H1 (cell line): ENCODE data around the gene PCDHGB6. TPM values are rescaled to one million over a fixed set of nuclear protein-coding genes. Genes with fewer than 3 reads are reported as not detected.

ENCODE experiments used
- CTCF ChIA-PET: fragments of 300-600 bp; sonication (Branson Sonifier 250); formaldehyde crosslinking; loops from one replicate; lab custom pipeline; 2021; ENCODE audit not compliant: partially characterized antibody; lab: Charles Lee
- POLR2A ChIA-PET: fragments of 300-600 bp; sonication (Branson Sonifier 250); formaldehyde crosslinking; loops from one replicate; lab custom pipeline; 2021; ENCODE audit warnings: inconsistent platforms; ENCODE audit not compliant: partially characterized antibody; lab: Charles Lee
- DNase-seq, 2 experiments: peaks; one replicate each; pipeline versions ENCODE4 v3.0.0 to v3.0.0-alpha.2; 2010 to 2022; ENCODE audit warnings: low spot score in 2 of 2, low read depth in 1 of 2, mixed read lengths in 1 of 2
- FAIRE-seq: peaks from 2 replicates; lab custom pipeline; 2011; peaks lifted over from hg19 to GRCh38; lab: Jason Lieb, UNC
- H2AFZ ChIP-seq: 2 replicates; pipeline ENCODE4 v1.8.1; 2012; ENCODE audit warnings: low read length, inconsistent platforms
- H2AK5ac ChIP-seq: 2 replicates; pipeline ENCODE4 v1.6.1; 2013; ENCODE audit warnings: low read depth, low read length
- H2BK120ac ChIP-seq: replicated peaks from 2 replicates; pipeline ENCODE3; 2013; ENCODE audit warnings: low read depth, low read length, inconsistent platforms
- H2BK12ac ChIP-seq: 2 replicates; pipeline ENCODE4 v1.6.1; 2013; ENCODE audit warnings: low read depth, low read length
- H2BK15ac ChIP-seq: 2 replicates; pipeline ENCODE4 v1.6.1; 2013; ENCODE audit warnings: low read length
- H2BK20ac ChIP-seq: 2 replicates; pipeline ENCODE4 v1.6.1; 2013; ENCODE audit warnings: low read length
- H2BK5ac ChIP-seq: 2 replicates; pipeline ENCODE4 v1.6.1; 2013; ENCODE audit warnings: low read depth, low read length
- H3K14ac ChIP-seq: 2 replicates; pipeline ENCODE4 v1.6.1; 2013; ENCODE audit warnings: inconsistent platforms; ENCODE audit not compliant: insufficient read length
- H3K18ac ChIP-seq: 2 replicates; pipeline ENCODE4 v1.6.1; 2013; ENCODE audit warnings: low read length; ENCODE audit errors: extremely low read depth
- H3K23ac ChIP-seq: 2 replicates; pipeline ENCODE4 v1.6.1; 2013; ENCODE audit warnings: inconsistent platforms; ENCODE audit not compliant: insufficient read length
- H3K23me2 ChIP-seq: 2 replicates; pipeline ENCODE4 v1.6.1; 2013; ENCODE audit warnings: low read depth, low read length
- H3K27ac ChIP-seq: 2 replicates; pipeline ENCODE4 v1.6.1; 2011; ENCODE audit warnings: low read depth, low read length, inconsistent platforms
- H3K27me3 ChIP-seq, 4 experiments: replicated peaks in 1 of 4; 1 replicate in 1 of 4; 2 replicates in 3 of 4; pipeline versions ENCODE4 v1.6.1 to v1.8.1; 2011 to 2013; ENCODE audit warnings: low read length in 3 of 4, mild to moderate bottlenecking in 3 of 4, inconsistent platforms in 2 of 4, mixed read lengths in 2 of 4, moderate library complexity in 1 of 4; ENCODE audit not compliant: control insufficient read depth in 3 of 4, insufficient read depth in 3 of 4; ENCODE audit errors: extremely low read depth in 1 of 4
- H3K36me3 ChIP-seq, 4 experiments: 2 replicates each; pipeline versions ENCODE4 v1.6.1 to v1.8.1; 2011 to 2013; ENCODE audit warnings: mild to moderate bottlenecking in 4 of 4, low read length in 3 of 4, moderate library complexity in 2 of 4, control low read depth in 1 of 4, inconsistent platforms in 1 of 4; ENCODE audit not compliant: insufficient read depth in 4 of 4, control insufficient read depth in 2 of 4
- H3K4ac ChIP-seq: replicated peaks from 2 replicates; pipeline ENCODE3; 2013; ENCODE audit warnings: low read length, low read depth, mixed read lengths, inconsistent platforms; ENCODE audit not compliant: insufficient read length
- H3K4me1 ChIP-seq, 4 experiments: replicated peaks in 1 of 4; 1 replicate in 1 of 4; 2 replicates in 3 of 4; pipeline versions ENCODE4 v1.6.1 to v1.8.1; 2011 to 2013; ENCODE audit warnings: low read length in 3 of 4, inconsistent platforms in 2 of 4, mixed read lengths in 1 of 4; ENCODE audit not compliant: insufficient read depth in 4 of 4, control insufficient read depth in 3 of 4
- H3K4me2 ChIP-seq, 2 experiments: 2 replicates each; pipeline versions ENCODE4 v1.6.1 to v1.8.1; 2011 to 2013; ENCODE audit warnings: low read depth in 2 of 2, low read length in 2 of 2, control low read depth in 1 of 2, inconsistent platforms in 1 of 2, mild to moderate bottlenecking in 1 of 2; ENCODE audit not compliant: insufficient read depth in 1 of 2
- H3K4me3 ChIP-seq, 4 experiments: fragments of 200-600, 300-600 bp in 1 of 4; sonication (generic), shearing (Covaris generic), sonication (Bioruptor Twin) in 1 of 4; 2 replicates each; pipeline versions ENCODE4 v1.5.1 to v1.8.1; 2011 to 2016; ENCODE audit warnings: low read length in 4 of 4, low read depth in 3 of 4, control low read depth in 2 of 4, inconsistent platforms in 2 of 4, mild to moderate bottlenecking in 2 of 4, mixed read lengths in 1 of 4, moderate library complexity in 1 of 4; ENCODE audit not compliant: insufficient read depth in 2 of 4; ENCODE audit errors: extremely low read depth in 1 of 4
- H3K56ac ChIP-seq: replicated peaks from 2 replicates; pipeline ENCODE3; 2013; ENCODE audit warnings: low read depth, mild to moderate bottlenecking, mixed read lengths, low read length, inconsistent platforms; ENCODE audit not compliant: insufficient read length
- H3K79me1 ChIP-seq: 2 replicates; pipeline ENCODE4 v1.6.1; 2013; ENCODE audit warnings: low read depth, low read length, control low read depth
- H3K79me2 ChIP-seq, 2 experiments: 2 replicates each; pipeline versions ENCODE4 v1.6.1 to v1.8.1; 2012 to 2013; ENCODE audit warnings: low read length in 2 of 2, mild to moderate bottlenecking in 2 of 2, inconsistent platforms in 1 of 2; ENCODE audit not compliant: insufficient read depth in 2 of 2, control insufficient read depth in 1 of 2
- H3K9ac ChIP-seq, 4 experiments: replicated peaks in 1 of 4; 1 replicate in 1 of 4; 2 replicates in 3 of 4; pipeline versions ENCODE4 v1.6.1 to v1.8.1; 2011 to 2013; ENCODE audit warnings: low read depth in 3 of 4, low read length in 3 of 4, control low read depth in 2 of 4, mild to moderate bottlenecking in 2 of 4, moderate library complexity in 2 of 4, inconsistent platforms in 1 of 4; ENCODE audit errors: extremely low read depth in 1 of 4
- H3K9me3 ChIP-seq, 2 experiments: 2 replicates each; pipeline versions ENCODE4 v1.6.1 to v1.8.1; 2012 to 2013; ENCODE audit warnings: mild to moderate bottlenecking in 2 of 2, moderate library complexity in 2 of 2, control low read depth in 1 of 2, inconsistent platforms in 1 of 2, low read depth in 1 of 2, low read length in 1 of 2, mixed read lengths in 1 of 2; ENCODE audit not compliant: insufficient read depth in 2 of 2
- H4K20me1 ChIP-seq, 2 experiments: replicated peaks in 1 of 2; 2 replicates each; pipeline versions ENCODE3 to v1.8.1; 2011 to 2013; ENCODE audit warnings: inconsistent platforms in 2 of 2, low read length in 2 of 2, mild to moderate bottlenecking in 1 of 2; ENCODE audit not compliant: insufficient read depth in 2 of 2, control insufficient read depth in 1 of 2
- H4K5ac ChIP-seq: 2 replicates; pipeline ENCODE4 v1.6.1; 2013; ENCODE audit warnings: low read length, low read depth, mixed read lengths, inconsistent platforms; ENCODE audit not compliant: insufficient read length
- H4K8ac ChIP-seq: 2 replicates; pipeline ENCODE4 v1.8.0; 2013; ENCODE audit warnings: mild to moderate bottlenecking, moderate library complexity, low read length, inconsistent platforms; ENCODE audit not compliant: insufficient read depth; ENCODE audit errors: extremely low read depth
- H4K91ac ChIP-seq: replicated peaks from 2 replicates; pipeline ENCODE3; 2013; ENCODE audit warnings: low read length, mixed read lengths, inconsistent platforms; ENCODE audit not compliant: insufficient read length
- E2F6 ChIP-seq: IDR thresholded peaks from 2 replicates; pipeline ENCODE4 v1.6.1; 2012; ENCODE audit warnings: inconsistent platforms
- GTF2F1 ChIP-seq: IDR thresholded peaks from 2 replicates; pipeline ENCODE4 v1.6.1; 2012; ENCODE audit warnings: low read depth, low read length, improper control_type of control experiment, borderline replicate concordance
- KDM1A ChIP-seq: fragments of 200-600, 300-600 bp; sonication (generic); IDR thresholded peaks from 2 replicates; pipeline ENCODE4 v1.7.1; 2016; ENCODE audit warnings: mild to moderate bottlenecking, low read length, borderline replicate concordance
- MAFK ChIP-seq: IDR thresholded peaks from 2 replicates; pipeline ENCODE4 v1.6.1; 2012; ENCODE audit warnings: low read depth, mild to moderate bottlenecking, improper control_type of control experiment, low read length
- RAD21 ChIP-seq, 2 experiments: IDR thresholded peaks in 1 of 2; conservative IDR thresholded peaks in 1 of 2; 2 replicates each; pipeline ENCODE4 v1.6.1; 2011; ENCODE audit warnings: low read depth in 2 of 2, low read length in 2 of 2, improper control_type of control experiment in 1 of 2, inconsistent platforms in 1 of 2, mild to moderate bottlenecking in 1 of 2, moderate library complexity in 1 of 2
- RBBP5 ChIP-seq: IDR thresholded peaks from 2 replicates; pipeline ENCODE4 v1.7.1; 2012; ENCODE audit warnings: low read depth, mild to moderate bottlenecking, inconsistent platforms, low read length, moderate library complexity, borderline replicate concordance
- SIN3A ChIP-seq, 2 experiments: IDR thresholded peaks in 1 of 2; conservative IDR thresholded peaks in 1 of 2; 2 replicates each; pipeline ENCODE4 v1.6.1; 2011 to 2012; ENCODE audit warnings: low read length in 2 of 2, improper control_type of control experiment in 1 of 2, low read depth in 1 of 2, mild to moderate bottlenecking in 1 of 2
- SIX5 ChIP-seq: IDR thresholded peaks from 2 replicates; pipeline ENCODE4 v1.6.1; 2011; ENCODE audit warnings: mild to moderate bottlenecking, low read depth, low read length
- SRF ChIP-seq: IDR thresholded peaks from 2 replicates; pipeline ENCODE4 v1.6.1; 2011; ENCODE audit warnings: mild to moderate bottlenecking, low read depth, low read length, moderate library complexity
- WGBS, 2 experiments: shearing (Covaris generic) in 1 of 2; methylation state at CpG; one replicate each; pipeline versions ENCODE4 v1.1.6 to v1.1.7; 2013 to 2015; ENCODE audit warnings: low lambda C conversion rate in 2 of 2, mixed read lengths in 2 of 2, inconsistent platforms in 1 of 2, low coverage in 1 of 2, missing lambda C conversion rate in 1 of 2; ENCODE audit not compliant: insufficient replicate concordance in 2 of 2, insufficient coverage in 1 of 2, insufficient read length in 1 of 2; ENCODE audit errors: extremely low coverage in 1 of 2, missing lambda C conversion rate in 1 of 2; 5-methylcytosine and 5-hydroxymethylcytosine counted together
- polyA plus RNA-seq, 7 experiments: library from polyadenylated mRNA; depleted of rRNA in 3 of 7; stranded (reverse) in 5 of 7; unstranded in 2 of 7; fragments of >200 nt in 5 of 7; fragments of 200-250 nt in 2 of 7; gene quantifications; 1 replicate in 5 of 7; 2 replicates in 1 of 7; 4 replicates in 1 of 7; pipeline versions ENCODE4 v1.2.1 to v1.2.3, GENCODE V29; 2011 to 2013; ENCODE audit warnings: missing spikeins in 2 of 7, mixed read lengths in 2 of 7
- total RNA-seq: library from RNA; stranded (reverse); fragmentation: NEBNext Ultra II Directional; extraction: Animal tissue kit (Norgen Biotek cat#: 25700); gene quantifications from 2 replicates; pipeline ENCODE4 v1.2.1, GENCODE V29; 2021
- TF ChIP-seq, protein P1 (sequence below): IDR thresholded peaks from 2 replicates; pipeline ENCODE4 v1.6.1; 2011; ENCODE audit warnings: low read length, improper control_type of control experiment

The PCDHGB6 gene
- total and polyA plus RNA-seq, 2 of the 8 experiments (the other 6 are each of a cell fraction or from before 2014, with no cell fraction given), result 3.4 to 4.1 TPM

DNA sequence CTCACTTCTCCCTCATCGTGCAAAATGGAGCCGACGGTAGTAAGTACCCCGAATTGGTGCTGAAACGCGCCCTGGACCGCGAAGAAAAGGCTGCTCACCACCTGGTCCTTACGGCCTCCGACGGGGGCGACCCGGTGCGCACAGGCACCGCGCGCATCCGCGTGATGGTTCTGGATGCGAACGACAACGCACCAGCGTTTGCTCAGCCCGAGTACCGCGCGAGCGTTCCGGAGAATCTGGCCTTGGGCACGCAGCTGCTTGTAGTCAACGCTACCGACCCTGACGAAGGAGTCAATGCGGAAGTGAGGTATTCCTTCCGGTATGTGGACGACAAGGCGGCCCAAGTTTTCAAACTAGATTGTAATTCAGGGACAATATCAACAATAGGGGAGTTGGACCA lies 23.5 kb downstream of the PCDHGB6 start:
- Histone ChIP-seq H2BK15ac (no peak overlapping the region), H4K8ac (no peak overlapping the region), H3K27me3 (no peaks in the 10 kb centered on the region), H4K91ac (no peak overlapping the region), H3K9me3 (peaks cover 34 to 44% of the 10 kb centered on the region in 2 experiments), H3K4ac (no peak overlapping the region), H3K14ac (no peak overlapping the region), H3K79me2 (no peaks in the 10 kb centered on the region), H3K79me1 (peaks cover 2% of the 10 kb centered on the region; the same call in 1 of the 2 replicates), H3K18ac (no peak overlapping the region), H2AK5ac (no peak overlapping the region), H3K4me1 (no peaks in the 10 kb centered on the region), H2BK120ac (no peak overlapping the region), H4K20me1 (no peaks in the 10 kb centered on the region), H3K4me2 (no peak overlapping the region), H3K56ac (no peak overlapping the region), H2BK20ac (no peak overlapping the region), H3K4me3 (no peak overlapping the region), H3K9ac (no peak overlapping the region), H2BK12ac (no peak overlapping the region), H2BK5ac (no peak overlapping the region), H3K23me2 (no peaks in the 10 kb centered on the region), H3K23ac (no peak overlapping the region), H3K27ac (no peak overlapping the region), H4K5ac (no peak overlapping the region), H3K36me3 (peaks cover 0 to 14% (median under 1%) of the 10 kb centered on the region in 4 experiments; a peak in 3 of 8 replicates), H2AFZ (no peak overlapping the region)
- ChIA-PET CTCF (interaction anchor here (1.1 to 7.0 kb wide), 22 partner anchors 8 to 208 kb away, joined by 3 to 67 read pairs (median 6); partner anchors contain the start of genes PCDHB14, PCDHB15, PCDHGA10 and PCDHGA11), POLR2A (interaction anchor here (1.4 kb wide), 1 partner anchor 82 kb away, joined by 4 read pairs; no protein-coding TSS in a partner anchor)
- FAIRE-seq, result no peak
- 97% methylated on average over 37 of the region's 37 CpGs; no CpG with 5 or more reads in 1 of the 2 experiments for WGBS, 2 experiments
- DNase-seq, result no peak
- TF ChIP-seq, protein P1, sequence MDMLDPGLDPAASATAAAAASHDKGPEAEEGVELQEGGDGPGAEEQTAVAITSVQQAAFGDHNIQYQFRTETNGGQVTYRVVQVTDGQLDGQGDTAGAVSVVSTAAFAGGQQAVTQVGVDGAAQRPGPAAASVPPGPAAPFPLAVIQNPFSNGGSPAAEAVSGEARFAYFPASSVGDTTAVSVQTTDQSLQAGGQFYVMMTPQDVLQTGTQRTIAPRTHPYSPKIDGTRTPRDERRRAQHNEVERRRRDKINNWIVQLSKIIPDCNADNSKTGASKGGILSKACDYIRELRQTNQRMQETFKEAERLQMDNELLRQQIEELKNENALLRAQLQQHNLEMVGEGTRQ, result no peak
- no peak for TF ChIP-seq MAFK
- no peak for TF ChIP-seq SIX5
- TF ChIP-seq SIN3A (conservative IDR thresholded peaks at IDR 0.05 in 1 of 2, IDR thresholded peaks at IDR 0.05 in 1 of 2; ENCODE audit: low read depth in 1 of 2, low read length in 2 of 2), result no peak
- no peak for TF ChIP-seq GTF2F1
- no peak for TF ChIP-seq RAD21 (IDR thresholded peaks at IDR 0.05 in 1 of 2, conservative IDR thresholded peaks at IDR 0.05 in 1 of 2; ENCODE audit: low read depth in 2 of 2, low read length in 2 of 2)
- TF ChIP-seq E2F6, result no peak
- TF ChIP-seq RBBP5, result no peak
- TF ChIP-seq KDM1A, result no peak
- no peak for TF ChIP-seq SRF
